ENCODE measurements around the gene TSC2.

TSC2 gene

GRCh38 chr16:2032285-2033056 is 15.3 kb upstream of the TSC2 start:
- TF ChIP-seq EGR1 (IDR thresholded peaks at IDR 0.05) (no peak), ZBTB7A (IDR thresholded peaks at IDR 0.05; ENCODE audit: low read depth) (peak; percentile 20; the same call in 1 of the 2 replicates)

- no peak for TF ChIP-seq MAX (IDR thresholded peaks at IDR 0.05)
- TF ChIP-seq TEAD4 (IDR thresholded peaks at IDR 0.05) = peak; percentile 60
- peak; percentile 12; the same call in 1 of the 2 replicates for TF ChIP-seq NFIC (IDR thresholded peaks at IDR 0.05)
- TF ChIP-seq EGR1 (IDR thresholded peaks at IDR 0.05) = 0 out of 2 replicates have a peak, but pooled peaks have one; percentile 6
- peak; percentile 68 for TF ChIP-seq ZBTB7A (IDR thresholded peaks at IDR 0.05; ENCODE audit: low read depth)
Observed at GRCh38 chr16:2033057-2033908, 14.5 kb upstream of the TSC2 start.

- TF ChIP-seq ZBTB7A (IDR thresholded peaks at IDR 0.05; ENCODE audit: low read depth) = 0 out of 2 replicates have a peak, but pooled peaks have one; percentile 28
Observed at GRCh38 chr16:2033909-2034695, 13.7 kb upstream of the TSC2 start.

- no peak for TF ChIP-seq CREB1 (IDR thresholded peaks at IDR 0.05; ENCODE audit: low read depth)
- TF ChIP-seq YY1 (IDR thresholded peaks at IDR 0.05; ENCODE audit: low read depth) = no peak
Observed at GRCh38 chr16:2034696-2035430, 12.9 kb upstream of the TSC2 start.

- TF ChIP-seq ZBTB7A (IDR thresholded peaks at IDR 0.05; ENCODE audit: low read depth) (peak; percentile 97), USF1 (IDR thresholded peaks at IDR 0.05) (no peak; the same call in 1 of the 2 replicates), CEBPB (IDR thresholded peaks at IDR 0.05) (no peak), NFIC (IDR thresholded peaks at IDR 0.05) (peak; percentile 86), EP300 (IDR thresholded peaks at IDR 0.05; ENCODE audit: borderline replicate concordance) (peak; percentile 81), YY1 (IDR thresholded peaks at IDR 0.05; ENCODE audit: low read depth) (peak; percentile 89), TCF12 (IDR thresholded peaks at IDR 0.05; ENCODE audit: low read depth) (peak; percentile 91), MAX (IDR thresholded peaks at IDR 0.05) (peak; percentile 61), TEAD4 (IDR thresholded peaks at IDR 0.05) (peak; percentile 93)
Observed at GRCh38 chr16:2035431-2036199, 12.2 kb upstream of the TSC2 start.

GRCh38 chr16:2036200-2036966 is 11.4 kb upstream of the TSC2 start:
- 0 out of 2 replicates have a peak, but pooled peaks have one; percentile 12 for TF ChIP-seq MAX (IDR thresholded peaks at IDR 0.05)
- TF ChIP-seq NFIC (IDR thresholded peaks at IDR 0.05) = no peak

- TF ChIP-seq FOXM1 (IDR thresholded peaks at IDR 0.05; ENCODE audit: borderline replicate concordance, low read depth) = no peak
- no peak for TF ChIP-seq NFIC (IDR thresholded peaks at IDR 0.05)
- TF ChIP-seq YY1 (IDR thresholded peaks at IDR 0.05; ENCODE audit: low read depth) = no peak
- no peak for TF ChIP-seq CEBPB (IDR thresholded peaks at IDR 0.05)
- no peak for TF ChIP-seq MAX (IDR thresholded peaks at IDR 0.05)
- TF ChIP-seq ZBTB7A (IDR thresholded peaks at IDR 0.05; ENCODE audit: low read depth) = no peak
- TF ChIP-seq TCF12 (IDR thresholded peaks at IDR 0.05; ENCODE audit: low read depth) = no peak
- no peak for TF ChIP-seq CREB1 (IDR thresholded peaks at IDR 0.05; ENCODE audit: low read depth)
- TF ChIP-seq TAF1 (IDR thresholded peaks at IDR 0.05; ENCODE audit: low read depth) = no peak
- TF ChIP-seq TEAD4 (IDR thresholded peaks at IDR 0.05) = no peak
- TF ChIP-seq EP300 (IDR thresholded peaks at IDR 0.05; ENCODE audit: borderline replicate concordance) = no peak
- TF ChIP-seq USF1 (IDR thresholded peaks at IDR 0.05) = no peak
- TF ChIP-seq RAD21 (IDR thresholded peaks at IDR 0.05; ENCODE audit: low read depth) = no peak
- TF ChIP-seq EGR1 (IDR thresholded peaks at IDR 0.05) = no peak
- TF ChIP-seq REST (IDR thresholded peaks at IDR 0.05; ENCODE audit: low read depth) = no peak
Observed at GRCh38 chr16:2037115-2037514, 10.7 kb upstream of the TSC2 start.
